GM12892 (cell line): ENCODE measurements around the gene SPEM2. TPM values are rescaled to one million over a fixed set of nuclear protein-coding genes. Genes with fewer than 3 reads are reported as not detected.

Experiments
- DNase-seq: peaks from one replicate; pipeline ENCODE4 v3.0.0; 2011; ENCODE audit not compliant: insufficient read length
- FAIRE-seq: peaks from 2 replicates; lab custom pipeline; 2011; peaks lifted over from hg19 to GRCh38; lab: Jason Lieb, UNC
- POLR2A ChIP-seq: IDR thresholded peaks from 2 replicates; pipeline ENCODE4 v1.6.1; 2011; ENCODE audit warnings: low read depth, low read length, control low read depth
- POLR2AphosphoS5 ChIP-seq: IDR thresholded peaks from 2 replicates; pipeline ENCODE4 v1.6.1; 2011; ENCODE audit warnings: low read depth, low read length, control low read depth
- TAF1 ChIP-seq: IDR thresholded peaks from 2 replicates; pipeline ENCODE4 v1.6.1; 2011; ENCODE audit warnings: low read depth, mild to moderate bottlenecking, control low read depth, low read length, borderline replicate concordance
- polyA plus RNA-seq: library from polyadenylated mRNA; unstranded; fragments of >200 nt; gene quantifications from one replicate; pipeline ENCODE4 v1.2.1, GENCODE V29; 2012; ENCODE audit warnings: missing spikeins, inconsistent platforms; ENCODE audit not compliant: missing spikeins

SPEM2 gene
- polyA plus RNA-seq = not detected

GRCh38 chr17:7425316-7425715 is at the start of gene SPEM2:
TSS of gene SPEM2 (plus strand) at chr17:7425616. CDS start at chr17:7425689, 73 bp downstream.
- FAIRE-seq (no peak), DNase-seq (no peak)
- TF ChIP-seq TAF1 (no peak), POLR2A (no peak), POLR2AphosphoS5 (no peak)

- TF ChIP-seq POLR2A (no peak), POLR2AphosphoS5 (no peak), TAF1 (no peak)
- DNase-seq (no peak), FAIRE-seq (no peak)
Measured at GRCh38 chr17:7379134-7379533, 46.3 kb upstream of the SPEM2 start.

- FAIRE-seq (no peak), DNase-seq (no peak)
- TF ChIP-seq TAF1 = no peak
- TF ChIP-seq POLR2AphosphoS5 = no peak
- TF ChIP-seq POLR2A = no peak
Measured at GRCh38 chr17:7380321-7380720, 45.1 kb upstream of the SPEM2 start.

- DNase-seq = no peak
- FAIRE-seq = no peak
- TF ChIP-seq TAF1 (no peak), POLR2AphosphoS5 (no peak), POLR2A (no peak)
Measured at GRCh38 chr17:7380855-7381683, 44.3 kb upstream of the SPEM2 start, which contains the start of gene TNK1. TSS of gene TNK1 (plus strand) at chr17:7381089. CDS start at chr17:7382927, 1,838 bp downstream.

GRCh38 chr17:7382901-7383300 is 42.5 kb upstream of the SPEM2 start:
- FAIRE-seq (no peak), DNase-seq (no peak)
- TF ChIP-seq POLR2A = no peak
- no peak for TF ChIP-seq TAF1
- TF ChIP-seq POLR2AphosphoS5 = no peak

GRCh38 chr17:7383371-7383741 is 42.1 kb upstream of the SPEM2 start:
- FAIRE-seq (no peak), DNase-seq (no peak)
- TF ChIP-seq TAF1 (no peak), POLR2AphosphoS5 (no peak), POLR2A (no peak)

GRCh38 chr17:7383742-7384488 is 41.5 kb upstream of the SPEM2 start:
- DNase-seq (peak; percentile 96), FAIRE-seq (peak; percentile 50)
- TF ChIP-seq TAF1 (no peak), POLR2A (no peak), POLR2AphosphoS5 (no peak)

GRCh38 chr17:7384489-7385081 is 40.8 kb upstream of the SPEM2 start:
- no peak for TF ChIP-seq POLR2AphosphoS5
- TF ChIP-seq TAF1 = no peak
- no peak for TF ChIP-seq POLR2A
- DNase-seq (no peak), FAIRE-seq (peak; percentile 81)

- DNase-seq (no peak), FAIRE-seq (no peak)
- TF ChIP-seq POLR2AphosphoS5 (no peak), POLR2A (no peak), TAF1 (no peak)
Measured at GRCh38 chr17:7388856-7389255, 36.6 kb upstream of the SPEM2 start.

GRCh38 chr17:7389924-7390910 is 35.2 kb upstream of the SPEM2 start:
- DNase-seq (no peak), FAIRE-seq (no peak)
- TF ChIP-seq TAF1 = no peak
- TF ChIP-seq POLR2A = no peak
- TF ChIP-seq POLR2AphosphoS5 = no peak
